ENCODE measurements around the gene RIMKLA.
A peak's percentile ranks its signal among the peaks of the same experiment; 100 is the strongest.

Gene RIMKLA

GRCh38 chr1:42380586-42381279, at the start of gene RIMKLA:
Gene RIMKLA (plus strand): TSS chr1:42380792. CDS start chr1:42380935, 143 bp downstream.
- peak in 1 of 3 experiments; percentile 39 for DNase-seq (ENCODE audit: low read depth in 3 of 3)

- no peak for DNase-seq (ENCODE audit: low read depth in 3 of 3)
These were observed 47.7 kb upstream of the RIMKLA start for GRCh38 chr1:42332877-42333276.

- DNase-seq (ENCODE audit: low read depth in 3 of 3), result no peak
These were observed 46.8 kb upstream of the RIMKLA start for GRCh38 chr1:42333662-42334239.

- peak in 2 of 3 experiments; percentile 9 to 22 for DNase-seq (ENCODE audit: low read depth in 3 of 3)
These were observed 46.1 kb upstream of the RIMKLA start for GRCh38 chr1:42334240-42335049.

GRCh38 chr1:42335050-42335808, 45.4 kb upstream of the RIMKLA start, which contains the start of gene FOXJ3:
Gene FOXJ3 (minus strand): TSS chr1:42335235. CDS start chr1:42311093, 24,142 bp downstream.
- DNase-seq (ENCODE audit: low read depth in 3 of 3), result peak; percentile 84 to 92 (median 88)

GRCh38 chr1:42335809-42336518, 44.6 kb upstream of the RIMKLA start:
- DNase-seq (ENCODE audit: low read depth in 3 of 3), result no peak

- no peak for DNase-seq (ENCODE audit: low read depth in 3 of 3)
These were observed 43.6 kb upstream of the RIMKLA start for GRCh38 chr1:42336978-42337377.

- no peak for DNase-seq (ENCODE audit: low read depth in 3 of 3)
These were observed 40.5 kb upstream of the RIMKLA start for GRCh38 chr1:42340093-42340492.

- DNase-seq (ENCODE audit: low read depth in 3 of 3), result no peak
These were observed 39.7 kb upstream of the RIMKLA start for GRCh38 chr1:42340901-42341300.

GRCh38 chr1:42343049-42343448, 37.5 kb upstream of the RIMKLA start:
- no peak for DNase-seq (ENCODE audit: low read depth in 3 of 3)

- DNase-seq (ENCODE audit: low read depth in 3 of 3), result no peak
These were observed 32.1 kb upstream of the RIMKLA start for GRCh38 chr1:42348498-42348897.

- no peak for DNase-seq (ENCODE audit: low read depth in 3 of 3)
These were observed 30.5 kb upstream of the RIMKLA start for GRCh38 chr1:42350086-42350485.

GRCh38 chr1:42358791-42359190, 21.8 kb upstream of the RIMKLA start:
- no peak for DNase-seq (ENCODE audit: low read depth in 3 of 3)

- no peak for DNase-seq (ENCODE audit: low read depth in 3 of 3)
These were observed 21.1 kb upstream of the RIMKLA start for GRCh38 chr1:42359466-42359865.

GRCh38 chr1:42364089-42364488, 16.5 kb upstream of the RIMKLA start:
- no peak for DNase-seq (ENCODE audit: low read depth in 3 of 3)

- DNase-seq (ENCODE audit: low read depth in 3 of 3), result no peak
These were observed 16.1 kb upstream of the RIMKLA start for GRCh38 chr1:42364542-42364941.

GRCh38 chr1:42365118-42365517, 15.5 kb upstream of the RIMKLA start:
- no peak for DNase-seq (ENCODE audit: low read depth in 3 of 3)

GRCh38 chr1:42368096-42368795, 12.3 kb upstream of the RIMKLA start:
- no peak for DNase-seq (ENCODE audit: low read depth in 3 of 3)

GRCh38 chr1:42369471-42369870, 11.1 kb upstream of the RIMKLA start:
- DNase-seq (ENCODE audit: low read depth in 3 of 3), result no peak

GRCh38 chr1:42370876-42371549, 9.6 kb upstream of the RIMKLA start:
- no peak for DNase-seq (ENCODE audit: low read depth in 3 of 3)
